K562 (cell line): ENCODE results near the gene SNX9. TPM values are rescaled to one million over a fixed set of nuclear protein-coding genes. Genes with fewer than 3 reads are reported as not detected.

Source experiments
- ATAC-seq: fragments of 200-7000 bp; cut with Tn5 transposase; 3 replicates; pipeline ENCODE4 v1.9.1; 2020; ENCODE audit warnings: moderate library complexity
- BruUV-seq: library from RNA; stranded (reverse); fragments of 400-500 nt; replicated peaks from 2 replicates; lab custom pipeline; 2021; lab: Mats Ljungman, UMichigan
- CTCF ChIA-PET: fragments of 300-600 bp; formaldehyde crosslinking; extraction: SDS; loops from one replicate; lab custom pipeline; 2021; ENCODE audit warnings: low intra/inter-chr PET ratio; lab: Yijun Ruan, JAX
- POLR2A ChIA-PET: fragments of 300-600, 350-650 bp; sonication (Branson Sonifier 250); formaldehyde crosslinking; extraction: SDS; loops from one replicate; lab custom pipeline; 2021; ENCODE audit warnings: antibody characterized with exemption, inconsistent platforms; lab: Yijun Ruan, JAX
- DNase-seq, 4 experiments: peaks; one replicate each; pipeline versions ENCODE4 v3.0.0 to v3.0.0-alpha.2; 2011 to 2018; ENCODE audit warnings: low spot score in 3 of 4, mixed read lengths in 3 of 4; ENCODE audit errors: extremely low read depth in 1 of 4
- FAIRE-seq: peaks from 2 replicates; lab custom pipeline; 2011; peaks lifted over from hg19 to GRCh38; lab: Jason Lieb, UNC
- H2AFZ ChIP-seq: 2 replicates; pipeline ENCODE4 v1.6.0; 2011; ENCODE audit warnings: low read depth, low read length, control low read depth, inconsistent platforms
- H3K27ac ChIP-seq: fragments of 200-600 bp; 3 replicates; pipeline ENCODE4 v1.8.0; 2011; ENCODE audit warnings: low read depth, mild to moderate bottlenecking, control low read depth, inconsistent platforms, low read length, moderate library complexity, mixed read lengths; ENCODE audit errors: extremely low read depth
- H3K27me3 ChIP-seq, 2 experiments: fragments of 300-600 bp in 1 of 2; 2 replicates in 1 of 2; 3 replicates in 1 of 2; pipeline versions ENCODE4 v1.6.0 to v1.8.0; 2011; ENCODE audit warnings: inconsistent platforms in 2 of 2, low read length in 2 of 2, mild to moderate bottlenecking in 1 of 2, mixed read lengths in 1 of 2, moderate library complexity in 1 of 2; ENCODE audit not compliant: control insufficient read depth in 2 of 2, insufficient read depth in 2 of 2
- H3K36me3 ChIP-seq: fragments of 300-600 bp; 3 replicates; pipeline ENCODE4 v1.8.0; 2011; ENCODE audit warnings: mild to moderate bottlenecking, low read length, inconsistent platforms; ENCODE audit not compliant: control insufficient read depth, insufficient read depth
- H3K4me1 ChIP-seq, 2 experiments: fragments of 200-600 bp in 1 of 2; replicated peaks in 1 of 2; 2 replicates in 1 of 2; 3 replicates in 1 of 2; pipeline versions ENCODE4 v1.5.1 to v1.8.0; 2011; ENCODE audit warnings: inconsistent platforms in 2 of 2, low read length in 2 of 2, mild to moderate bottlenecking in 1 of 2, mixed read lengths in 1 of 2, moderate library complexity in 1 of 2; ENCODE audit not compliant: control insufficient read depth in 2 of 2, insufficient read depth in 2 of 2
- H3K4me2 ChIP-seq: 2 replicates; pipeline ENCODE4 v1.6.1; 2011; ENCODE audit warnings: low read length, control low read depth, inconsistent platforms, mixed read lengths; ENCODE audit not compliant: insufficient read depth
- H3K4me3 ChIP-seq: fragments of 200-600 bp; sonication (generic), shearing (Covaris generic); 2 replicates; pipeline ENCODE4 v1.5.1; 2016; ENCODE audit warnings: control low read depth, inconsistent platforms
- H3K79me2 ChIP-seq: fragments of 200-600 bp; 3 replicates; pipeline ENCODE4 v1.8.0; 2011; ENCODE audit warnings: low read length, inconsistent platforms; ENCODE audit not compliant: control insufficient read depth, insufficient read depth
- H3K9ac ChIP-seq, 2 experiments: 2 replicates each; pipeline versions ENCODE4 v1.6.0 to v1.6.1; 2011; ENCODE audit warnings: low read depth in 2 of 2, low read length in 2 of 2, control low read depth in 1 of 2, inconsistent platforms in 1 of 2, mild to moderate bottlenecking in 1 of 2, mixed read lengths in 1 of 2; ENCODE audit not compliant: insufficient read depth in 1 of 2
- H3K9me1 ChIP-seq: one replicate; pipeline ENCODE4 v1.6.0; 2011; ENCODE audit warnings: inconsistent platforms, mild to moderate bottlenecking, low read length, moderate library complexity; ENCODE audit not compliant: control insufficient read depth, insufficient read depth
- H3K9me3 ChIP-seq: replicated peaks from 2 replicates; pipeline ENCODE4 v1.5.1; 2011; ENCODE audit warnings: low read depth, low read length, inconsistent platforms; ENCODE audit not compliant: control insufficient read depth, insufficient read depth
- H4K20me1 ChIP-seq: replicated peaks from 2 replicates; pipeline ENCODE4 v1.6.1; 2011; ENCODE audit warnings: low read length, inconsistent platforms, mixed read lengths; ENCODE audit not compliant: control insufficient read depth, insufficient read depth
- FOXK1 ChIP-seq: sonication (generic); formaldehyde crosslinking; IDR thresholded peaks from 2 replicates; pipeline ENCODE4 v1.8.0; 2022; ENCODE audit warnings: missing genetic modification reagents, mild to moderate bottlenecking, borderline replicate concordance
- FOXP4 ChIP-seq: sonication (generic); formaldehyde crosslinking; IDR thresholded peaks from 2 replicates; pipeline ENCODE4 v1.8.0; 2022; ENCODE audit warnings: mild to moderate bottlenecking, missing genetic modification reagents, borderline replicate concordance
- MTA2 ChIP-seq: fragments of 450-650 bp; IDR thresholded peaks from 2 replicates; pipeline ENCODE4 v1.6.1; 2016; ENCODE audit warnings: low read depth
- POLR2G ChIP-seq: fragments of 200-400 bp; formaldehyde crosslinking; IDR thresholded peaks from 2 replicates; pipeline ENCODE4 v1.6.1; 2017; ENCODE audit warnings: low read depth, mild to moderate bottlenecking, antibody characterized with exemption, low read length, moderate library complexity
- ZNF274 ChIP-seq: IDR thresholded peaks from 2 replicates; pipeline ENCODE4 v1.6.1; 2011; ENCODE audit warnings: low read depth, mild to moderate bottlenecking, low read length, moderate library complexity, borderline replicate concordance
- ZNF830 ChIP-seq: fragments of 250-450 bp; sonication (Bioruptor Pico); IDR thresholded peaks from 2 replicates; pipeline ENCODE4 v1.5.0; 2021; ENCODE audit warnings: mild to moderate bottlenecking
- WGBS: fragments of 100-300 bp; shearing (Covaris generic); methylation state at CpG from one replicate; pipeline ENCODE4 v1.1.6; 2016; ENCODE audit warnings: low coverage, mixed read lengths; ENCODE audit not compliant: insufficient coverage; ENCODE audit errors: missing lambda C conversion rate; 5-methylcytosine and 5-hydroxymethylcytosine counted together
- in situ Hi-C: fragments of 300-500 bp; cut with MboI; formaldehyde crosslinking; loops from 4 replicates; pipeline ENCODE4 v1.15.0; 2018; ENCODE audit warnings: inconsistent platforms, mixed read lengths
- intact Hi-C: fragments of 100-400 bp; cut with micrococcal nuclease; formaldehyde crosslinking; loops from 2 replicates; pipeline ENCODE4 v1.14.2; 2022
- polyA plus RNA-seq, 8 experiments: library from polyadenylated mRNA; depleted of rRNA in 4 of 8; stranded (reverse) in 5 of 8; unstranded in 3 of 8; fragments of >200 nt; fragmentation: Nextera tagmentation in 2 of 8; fragmentation: Illumina TruSeq in 1 of 8; extraction: Ambion mirVana in 2 of 8; extraction: Trizol in 1 of 8; gene quantifications; 2 replicates each; pipeline versions ENCODE4 v1.2.1 to v1.2.3, GENCODE V29; 2011 to 2014; ENCODE audit warnings: inconsistent platforms in 1 of 8, missing spikeins in 1 of 8
- total RNA-seq, 7 experiments: library from RNA; depleted of rRNA in 6 of 7; stranded (reverse); fragments of >200 nt in 6 of 7; fragmentation: Illumina TruSeq in 2 of 7; extraction: Trizol in 2 of 7; gene quantifications; 2 replicates each; pipeline versions ENCODE4 v1.2.1 to v1.2.3, GENCODE V29; 2011 to 2021; ENCODE audit warnings: low replicate concordance in 1 of 7
- TF ChIP-seq, protein P1 (sequence below): fragments of 450-650 bp; IDR thresholded peaks from 2 replicates; pipeline ENCODE4 v1.6.1; 2016

The SNX9 gene
- total and polyA plus RNA-seq, 9 of the 15 experiments (the other 6 are each of a cell fraction or from before 2014, with no cell fraction given): 6.0 to 81.7 (median 57.1) TPM

DNA sequence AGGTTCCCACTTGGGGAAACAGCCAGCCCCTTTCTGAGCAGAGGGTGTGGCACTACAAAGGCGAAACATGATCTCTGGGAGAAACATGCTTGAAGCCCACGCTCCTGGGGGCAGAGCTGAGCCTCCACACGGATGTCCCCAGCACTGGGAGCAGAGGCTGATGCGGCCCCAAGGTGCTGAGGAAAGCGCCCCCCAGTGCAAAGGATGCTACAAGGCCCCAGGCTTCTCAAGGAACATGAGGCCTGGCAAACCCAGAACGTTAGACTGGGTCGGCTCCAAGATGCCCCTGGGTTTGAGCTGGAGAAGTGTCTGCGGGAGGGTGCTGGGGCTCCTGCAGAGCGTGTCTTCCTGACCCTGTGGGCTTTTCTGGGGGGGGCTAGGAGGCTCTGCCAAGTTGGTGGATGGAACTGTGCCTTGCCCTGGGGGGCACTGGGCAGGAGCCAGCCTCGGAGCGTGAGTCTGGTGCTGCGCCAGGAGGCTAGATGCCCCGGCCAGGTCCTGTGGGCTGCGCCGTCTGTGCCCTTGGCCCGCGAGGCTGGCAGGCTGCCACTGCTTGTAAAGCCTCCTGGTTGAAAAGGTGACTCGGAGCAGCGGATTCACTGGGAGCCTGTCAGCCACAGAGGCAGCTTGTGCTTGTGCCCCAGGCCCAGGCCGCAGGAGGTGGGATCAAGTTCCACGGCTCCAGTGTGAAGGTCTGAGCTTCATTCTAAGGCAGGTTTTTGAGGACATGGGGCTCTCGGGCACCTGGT is 166.7 kb downstream of the SNX9 start (continued):
- TF ChIP-seq FOXK1 (CRISPR knock-in tag) (peak; percentile 58; the same call in 1 of the 2 replicates), MTA2 (no peak), POLR2G (peak; percentile 37; the same call in 1 of the 2 replicates), FOXP4 (0 out of 2 replicates have a peak, but pooled peaks have one; percentile 31)

DNA sequence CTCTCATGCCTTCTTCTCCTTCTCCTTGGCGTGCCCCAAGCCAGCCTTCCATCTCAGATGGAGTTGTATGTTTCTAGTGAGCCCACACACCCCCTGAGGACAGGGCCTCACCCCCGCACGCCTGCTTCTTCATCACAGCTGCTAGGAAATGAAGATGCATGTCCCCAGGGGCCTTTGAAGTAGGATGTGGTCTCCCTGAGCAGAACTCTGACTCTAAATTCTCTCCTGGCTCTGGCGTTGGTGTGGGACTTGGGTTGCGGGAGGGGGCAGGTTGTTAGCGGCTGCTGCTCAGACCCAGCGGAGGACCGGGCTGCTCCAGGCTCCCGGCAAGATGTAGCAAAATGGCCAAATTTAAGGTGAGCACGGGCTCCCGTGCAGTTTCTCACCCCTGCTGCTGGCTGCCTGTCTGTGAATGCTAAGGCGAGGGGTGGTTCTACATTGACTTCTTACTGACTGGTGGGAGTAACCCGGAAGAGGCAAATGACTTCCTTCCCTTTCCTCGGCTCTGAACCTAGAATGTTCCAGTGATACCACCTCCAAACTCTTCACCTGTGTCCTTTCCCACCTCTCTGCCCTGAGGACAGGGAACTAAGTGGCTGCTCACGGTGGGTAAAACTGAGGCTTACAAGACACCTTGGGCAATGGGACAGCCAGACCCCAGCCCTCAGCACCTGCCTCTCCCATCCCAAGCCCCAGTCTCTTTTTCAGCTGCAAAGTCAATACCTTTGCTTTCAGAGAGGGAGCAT is 167.4 kb downstream of the SNX9 start:
- ChIA-PET CTCF (no interaction called here), POLR2A (interaction anchor here (0.6 to 2.3 kb wide), 9 partner anchors 10 to 83 kb away, joined by 3 to 8 read pairs (median 3); no protein-coding TSS in a partner anchor)
- FAIRE-seq (no peak), DNase-seq (no peak), ATAC-seq (no peak; the same call in 1 of the 3 replicates)
- peaks cover 22% of the 10 kb centered on the region in 2 experiments for H3K4me1 ChIP-seq
- peaks cover 6% of the 10 kb centered on the region for H3K9me1 ChIP-seq
- H3K9me3 ChIP-seq: no peaks in the 10 kb centered on the region
- TF ChIP-seq ZNF830 (CRISPR knock-in tag): no peak
- TF ChIP-seq ZNF274: no peak
- TF ChIP-seq, protein P1, sequence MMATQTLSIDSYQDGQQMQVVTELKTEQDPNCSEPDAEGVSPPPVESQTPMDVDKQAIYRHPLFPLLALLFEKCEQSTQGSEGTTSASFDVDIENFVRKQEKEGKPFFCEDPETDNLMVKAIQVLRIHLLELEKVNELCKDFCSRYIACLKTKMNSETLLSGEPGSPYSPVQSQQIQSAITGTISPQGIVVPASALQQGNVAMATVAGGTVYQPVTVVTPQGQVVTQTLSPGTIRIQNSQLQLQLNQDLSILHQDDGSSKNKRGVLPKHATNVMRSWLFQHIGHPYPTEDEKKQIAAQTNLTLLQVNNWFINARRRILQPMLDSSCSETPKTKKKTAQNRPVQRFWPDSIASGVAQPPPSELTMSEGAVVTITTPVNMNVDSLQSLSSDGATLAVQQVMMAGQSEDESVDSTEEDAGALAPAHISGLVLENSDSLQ: no peak
- 72% methylated on average over 15 of the region's 15 CpGs for WGBS
- no peak overlapping the region for H3K27ac ChIP-seq
- 0 out of 3 replicates have a peak, but pooled peaks cover 5% of the 10 kb centered on the region for H3K36me3 ChIP-seq
- peaks cover 29% of the 10 kb centered on the region; the same call in 1 of the 2 replicates for H4K20me1 ChIP-seq
- no peak overlapping the region for H3K4me3 ChIP-seq
- no peak overlapping the region for H3K4me2 ChIP-seq
- intact Hi-C loops (no loop called here), in situ Hi-C loops (no loop called here)
- H2AFZ ChIP-seq: no peak overlapping the region
- H3K79me2 ChIP-seq: peaks cover 77% of the 10 kb centered on the region
- no peaks in the 10 kb centered on the region for H3K27me3 ChIP-seq
- H3K9ac ChIP-seq: peak overlapping the region in 1 of 2 experiments; percentile 62; a peak in 2 of 4 replicates
- BruUV-seq: no TSS peak
